IMR-90 (cell line): ENCODE data around the gene TRIM28. TPM values are rescaled to one million over a fixed set of nuclear protein-coding genes. Genes with fewer than 3 reads are reported as not detected.
A peak's percentile ranks its signal among the peaks of the same experiment; 100 is the strongest.

Source experiments
- ATAC-seq: fragments of 200-7000 bp; cut with Tn5 transposase; 2 replicates; pipeline ENCODE4 v1.9.1; 2020; ENCODE audit warnings: low read depth, mild to moderate bottlenecking, moderate library complexity
- BruUV-seq: library from RNA; stranded (reverse); fragments of 400-500 nt; replicated peaks from 2 replicates; lab custom pipeline; 2021; lab: Mats Ljungman, UMichigan
- CTCF ChIA-PET: fragments of 300-600 bp; formaldehyde crosslinking; extraction: SDS; loops from one replicate; lab custom pipeline; 2021; ENCODE audit warnings: antibody characterized with exemption; lab: Yijun Ruan, JAX
- POLR2A ChIA-PET: fragments of 300-600 bp; sonication (Branson Sonifier 250); formaldehyde crosslinking; loops from one replicate; lab custom pipeline; 2022; ENCODE audit warnings: antibody characterized with exemption; ENCODE audit not compliant: unreplicated experiment; lab: Charles Lee
- DNase-seq: peaks from one replicate; pipeline ENCODE4 v3.0.0; 2013
- H2AFZ ChIP-seq: replicated peaks from 2 replicates; pipeline ENCODE3; 2013; ENCODE audit warnings: low read length, mild to moderate bottlenecking; ENCODE audit not compliant: poor library complexity
- H2AK5ac ChIP-seq: 2 replicates; pipeline ENCODE4 v1.6.1; 2013; ENCODE audit warnings: low read depth, low read length, inconsistent platforms
- H2AK9ac ChIP-seq: replicated peaks from 2 replicates; pipeline ENCODE3; 2013; ENCODE audit warnings: mild to moderate bottlenecking, low read depth, low read length, moderate library complexity; ENCODE audit not compliant: poor library complexity
- H2BK120ac ChIP-seq: 2 replicates; pipeline ENCODE4 v1.6.1; 2013; ENCODE audit warnings: low read depth, low read length, inconsistent platforms
- H2BK15ac ChIP-seq: 3 replicates; pipeline ENCODE4 v1.6.1; 2013; ENCODE audit warnings: low read depth, low read length, inconsistent platforms
- H2BK20ac ChIP-seq: 2 replicates; pipeline ENCODE4 v1.6.1; 2013; ENCODE audit warnings: low read depth, mild to moderate bottlenecking, inconsistent platforms, low read length, moderate library complexity
- H2BK5ac ChIP-seq: 2 replicates; pipeline ENCODE4 v1.6.1; 2013; ENCODE audit warnings: mild to moderate bottlenecking, low read depth, low read length, inconsistent platforms; ENCODE audit not compliant: poor library complexity, severe bottlenecking
- H3K14ac ChIP-seq: replicated peaks from 2 replicates; pipeline ENCODE4 v1.6.1; 2013; ENCODE audit warnings: low read depth, low read length, inconsistent platforms
- H3K18ac ChIP-seq: 2 replicates; pipeline ENCODE4 v1.6.1; 2013; ENCODE audit warnings: low read depth, low read length, control low read depth
- H3K23ac ChIP-seq: 2 replicates; pipeline ENCODE4 v1.6.1; 2013; ENCODE audit warnings: low read depth, low read length, inconsistent platforms
- H3K27ac ChIP-seq: 2 replicates; pipeline ENCODE4 v1.5.1; 2013; ENCODE audit warnings: mild to moderate bottlenecking, control low read depth, low read length; ENCODE audit not compliant: insufficient read depth
- H3K27me3 ChIP-seq: 2 replicates; pipeline ENCODE4 v1.6.1; 2013; ENCODE audit warnings: low read length; ENCODE audit not compliant: control insufficient read depth, insufficient read depth
- H3K36me3 ChIP-seq: 2 replicates; pipeline ENCODE4 v1.6.1; 2013; ENCODE audit warnings: low read length, mixed read lengths; ENCODE audit not compliant: control insufficient read depth, insufficient read depth
- H3K4ac ChIP-seq: 2 replicates; pipeline ENCODE4 v1.6.1; 2013; ENCODE audit warnings: low read depth, low read length, inconsistent platforms
- H3K4me1 ChIP-seq: 2 replicates; pipeline ENCODE4 v1.6.1; 2013; ENCODE audit warnings: low read length, mixed read lengths; ENCODE audit not compliant: control insufficient read depth, insufficient read depth
- H3K4me2 ChIP-seq: 2 replicates; pipeline ENCODE4 v1.6.1; 2013; ENCODE audit warnings: low read depth, mild to moderate bottlenecking, control low read depth, low read length, moderate library complexity
- H3K4me3 ChIP-seq: 2 replicates; pipeline ENCODE4 v1.5.1; 2013; ENCODE audit warnings: low read depth, mild to moderate bottlenecking, control low read depth, low read length, moderate library complexity; ENCODE audit not compliant: insufficient read depth
- H3K56ac ChIP-seq: 2 replicates; pipeline ENCODE4 v1.6.1; 2013; ENCODE audit warnings: low read length, inconsistent platforms; ENCODE audit not compliant: insufficient read depth; ENCODE audit errors: extremely low read depth
- H3K79me1 ChIP-seq, 2 experiments: 2 replicates each; pipeline ENCODE4 v1.6.1; 2013; ENCODE audit warnings: low read length in 2 of 2, inconsistent platforms in 1 of 2, low read depth in 1 of 2
- H3K9ac ChIP-seq: 2 replicates; pipeline ENCODE4 v1.6.1; 2013; ENCODE audit warnings: low read depth, low read length, control low read depth
- H3K9me1 ChIP-seq: 2 replicates; pipeline ENCODE4 v1.6.1; 2013; ENCODE audit warnings: low read length, inconsistent platforms; ENCODE audit not compliant: insufficient read depth
- H3K9me3 ChIP-seq: 2 replicates; pipeline ENCODE4 v1.6.1; 2013; ENCODE audit warnings: low read length; ENCODE audit not compliant: control insufficient read depth, insufficient read depth
- H4K20me1 ChIP-seq: 2 replicates; pipeline ENCODE4 v1.6.1; 2013; ENCODE audit warnings: low read length, inconsistent platforms; ENCODE audit not compliant: insufficient read depth
- H4K5ac ChIP-seq: 2 replicates; pipeline ENCODE4 v1.6.1; 2013; ENCODE audit warnings: mild to moderate bottlenecking, low read depth, low read length, control low read depth
- H4K8ac ChIP-seq, 2 experiments: 2 replicates each; pipeline ENCODE4 v1.6.1; 2013; ENCODE audit warnings: low read depth in 2 of 2, low read length in 2 of 2, control low read depth in 1 of 2, inconsistent platforms in 1 of 2
- H4K91ac ChIP-seq: 2 replicates; pipeline ENCODE4 v1.6.1; 2013; ENCODE audit warnings: low read depth, low read length, inconsistent platforms; ENCODE audit not compliant: insufficient read depth
- CHD1 ChIP-seq: IDR thresholded peaks from 2 replicates; pipeline ENCODE4 v1.6.1; 2012; ENCODE audit warnings: low read depth, low read length, improper control_type of control experiment
- dilution Hi-C: fragments of 300-500 bp; cut with HindIII; formaldehyde crosslinking; loops from one replicate; pipeline ENCODE4 v1.14.3; 2018; ENCODE audit warnings: low sequenced_read_pairs; ENCODE audit not compliant: unreplicated experiment
- in situ Hi-C: fragments of 300-500 bp; cut with MboI; formaldehyde crosslinking; loops from 3 replicates; pipeline ENCODE4 v1.14.3; 2019; ENCODE audit warnings: low sequenced_read_pairs, inconsistent platforms, mixed read lengths
- intact Hi-C: fragments of 100-400 bp; cut with micrococcal nuclease; formaldehyde crosslinking; loops from 2 replicates; pipeline ENCODE4 v1.10.0; 2022
- polyA plus RNA-seq, 3 experiments: library from polyadenylated mRNA; depleted of rRNA; stranded (reverse); fragments of >200 nt; gene quantifications; 2 replicates each; pipeline ENCODE4 v1.2.3, GENCODE V29; 2012; ENCODE audit warnings: low replicate concordance in 1 of 3
- total RNA-seq: library from RNA; depleted of rRNA; stranded (reverse); fragments of >200 nt; gene quantifications from 2 replicates; pipeline ENCODE4 v1.2.3, GENCODE V29; 2012
- TF ChIP-seq, protein P1 (sequence below): fragments of 150-350 bp; IDR thresholded peaks from 2 replicates; pipeline ENCODE4 v1.6.1; 2016; ENCODE audit warnings: low read depth, mild to moderate bottlenecking, low read length, moderate library complexity, borderline replicate concordance

Gene TRIM28
- total and polyA plus RNA-seq, 2 of the 4 experiments (the other 2 are of a cell fraction), result 349 to 465 TPM

DNA sequence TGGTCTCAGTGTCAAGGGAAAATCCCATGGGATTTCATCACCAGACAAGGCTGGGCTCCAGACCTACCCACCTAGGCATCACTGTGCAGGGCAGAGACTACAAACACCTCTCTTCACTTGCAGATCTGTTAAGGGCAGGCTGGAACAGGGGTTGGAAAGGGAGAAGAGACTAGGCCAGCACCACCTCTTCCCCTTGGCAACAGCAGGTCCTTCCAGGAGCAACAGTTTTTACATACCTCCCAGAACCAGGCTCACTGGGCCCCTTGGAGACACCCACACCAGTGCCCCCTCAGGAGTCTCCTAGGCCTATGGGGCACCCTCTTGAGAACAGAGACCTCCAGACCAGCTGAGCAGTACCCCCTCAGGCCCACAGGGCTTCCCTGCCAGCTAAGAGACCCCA, 17.1 kb downstream of the TRIM28 start:
- Histone ChIP-seq H3K14ac (no peak overlapping the region), H3K56ac (no peak overlapping the region), H3K18ac (no peak overlapping the region), H3K79me1 (peaks cover 7 to 38% of the 10 kb centered on the region in 2 experiments), H3K4me1 (peaks cover 23% of the 10 kb centered on the region), H3K9ac (no peak overlapping the region), H3K36me3 (peaks cover 10% of the 10 kb centered on the region; the same call in 1 of the 2 replicates), H2BK120ac (no peak overlapping the region), H2AK9ac (peak overlapping the region; percentile 88), H4K8ac (no peak overlapping the region), H4K5ac (no peak overlapping the region), H3K4me3 (no peak overlapping the region), H2BK15ac (no peak overlapping the region), H3K9me1 (peaks cover 22% of the 10 kb centered on the region), H2AK5ac (peak overlapping the region; percentile 30), H3K9me3 (no peaks in the 10 kb centered on the region), H3K4me2 (no peak overlapping the region), H4K91ac (no peak overlapping the region), H3K4ac (no peak overlapping the region), H4K20me1 (peaks cover 12% of the 10 kb centered on the region), H2BK20ac (no peak overlapping the region), H3K27me3 (no peaks in the 10 kb centered on the region), H3K23ac (no peak overlapping the region), H2BK5ac (no peak overlapping the region), H3K27ac (no peak overlapping the region), H2AFZ (no peak overlapping the region)
- BruUV-seq, result no TSS peak
- CTCF ChIA-PET, result no interaction called here
- in situ Hi-C loops (no loop called here), intact Hi-C loops (no loop called here), dilution Hi-C loops (no loop called here)
- DNase-seq (no peak), ATAC-seq (no peak)
- TF ChIP-seq, protein P1, sequence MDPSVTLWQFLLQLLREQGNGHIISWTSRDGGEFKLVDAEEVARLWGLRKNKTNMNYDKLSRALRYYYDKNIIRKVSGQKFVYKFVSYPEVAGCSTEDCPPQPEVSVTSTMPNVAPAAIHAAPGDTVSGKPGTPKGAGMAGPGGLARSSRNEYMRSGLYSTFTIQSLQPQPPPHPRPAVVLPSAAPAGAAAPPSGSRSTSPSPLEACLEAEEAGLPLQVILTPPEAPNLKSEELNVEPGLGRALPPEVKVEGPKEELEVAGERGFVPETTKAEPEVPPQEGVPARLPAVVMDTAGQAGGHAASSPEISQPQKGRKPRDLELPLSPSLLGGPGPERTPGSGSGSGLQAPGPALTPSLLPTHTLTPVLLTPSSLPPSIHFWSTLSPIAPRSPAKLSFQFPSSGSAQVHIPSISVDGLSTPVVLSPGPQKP, result no peak
- no peak for TF ChIP-seq CHD1
- POLR2A ChIA-PET, result no interaction called here
